ENCODE data around the gene RFC2. TPM values are rescaled to one million over a fixed set of nuclear protein-coding genes. Genes with fewer than 3 reads are reported as not detected.

The RFC2 gene
- total and polyA plus RNA-seq, 10 of the 15 experiments (the other 5 are each of a cell fraction or from before 2014, with no cell fraction given) = 25.8 to 145 (median 90.9) TPM

DNA sequence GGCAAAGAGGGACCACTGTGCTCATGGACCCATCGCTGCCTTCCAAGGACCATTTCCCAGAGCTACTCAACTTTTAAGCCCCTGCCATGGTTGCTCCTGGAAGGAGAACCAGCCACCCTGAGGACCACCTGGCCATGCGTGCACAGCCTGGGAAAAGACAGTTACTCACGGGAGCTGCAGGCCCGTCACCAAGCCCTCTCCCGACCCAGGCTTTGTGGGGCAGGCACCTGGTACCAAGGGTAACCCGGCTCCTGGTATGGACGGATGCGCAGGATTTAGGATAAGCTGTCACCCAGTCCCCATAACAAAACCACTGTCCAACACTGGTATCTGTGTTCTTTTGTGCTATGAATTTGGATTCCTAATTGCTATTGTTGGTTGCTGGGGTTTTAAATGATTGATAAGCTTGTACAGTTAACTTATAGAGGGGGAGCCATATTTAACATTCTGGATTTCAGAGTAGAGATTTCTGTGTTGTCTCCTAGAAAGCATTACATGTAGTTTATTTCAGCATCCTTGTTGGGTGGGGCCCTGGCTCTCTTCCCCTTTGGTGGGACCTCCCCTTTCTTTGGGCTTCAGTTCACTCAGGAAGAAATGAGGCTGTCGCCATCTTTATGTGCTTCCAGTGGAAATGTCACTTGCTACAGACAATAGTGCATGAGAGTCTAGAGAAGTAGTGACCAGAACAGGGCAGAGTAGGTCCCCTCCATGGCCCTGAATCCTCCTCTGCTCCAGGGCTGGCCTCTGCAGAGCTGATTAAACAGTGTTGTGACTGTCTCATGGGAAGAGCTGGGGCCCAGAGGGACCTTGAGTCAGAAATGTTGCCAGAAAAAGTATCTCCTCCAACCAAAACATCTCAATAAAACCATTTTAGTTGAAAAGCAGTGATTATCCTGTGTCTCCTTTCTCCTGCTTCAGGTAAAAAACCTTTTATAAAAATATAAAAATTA lies 25.0 kb downstream of the RFC2 start (continued):
- TF ChIP-seq, protein P1, sequence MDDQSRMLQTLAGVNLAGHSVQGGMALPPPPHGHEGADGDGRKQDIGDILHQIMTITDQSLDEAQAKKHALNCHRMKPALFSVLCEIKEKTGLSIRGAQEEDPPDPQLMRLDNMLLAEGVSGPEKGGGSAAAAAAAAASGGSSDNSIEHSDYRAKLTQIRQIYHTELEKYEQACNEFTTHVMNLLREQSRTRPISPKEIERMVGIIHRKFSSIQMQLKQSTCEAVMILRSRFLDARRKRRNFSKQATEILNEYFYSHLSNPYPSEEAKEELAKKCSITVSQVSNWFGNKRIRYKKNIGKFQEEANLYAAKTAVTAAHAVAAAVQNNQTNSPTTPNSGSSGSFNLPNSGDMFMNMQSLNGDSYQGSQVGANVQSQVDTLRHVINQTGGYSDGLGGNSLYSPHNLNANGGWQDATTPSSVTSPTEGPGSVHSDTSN (IDR thresholded peaks at IDR 0.05; ENCODE audit: insufficient replicate concordance, low read depth, low read length) = no peak
- TF ChIP-seq ZZZ3 (IDR thresholded peaks at IDR 0.05; ENCODE audit: control insufficient read depth, insufficient read length, low read depth) = no peak
- no peak for TF ChIP-seq BACH1 (IDR thresholded peaks at IDR 0.05; ENCODE audit: borderline replicate concordance)
- TF ChIP-seq HSF1 (IDR thresholded peaks at IDR 0.05; ENCODE audit: low read depth, low read length) = no peak
- TF ChIP-seq BHLHE40 (IDR thresholded peaks at IDR 0.05; ENCODE audit: borderline replicate concordance in 1 of 2, low read depth in 2 of 2, low read length in 1 of 2) = no peak
- TF ChIP-seq POLR2AphosphoS2 (IDR thresholded peaks at IDR 0.05; ENCODE audit: low read depth, low read length) = 0 out of 2 replicates have a peak, but pooled peaks have one; percentile 2
- TF ChIP-seq PAX5 (IDR thresholded peaks at IDR 0.05; ENCODE audit: borderline replicate concordance, low read depth, low read length) = no peak
- no peak for TF ChIP-seq MXI1 (IDR thresholded peaks at IDR 0.05; ENCODE audit: low read depth, low read length)
- TF ChIP-seq ZNF217 (IDR thresholded peaks at IDR 0.05) = no peak
- peak; percentile 7; the same call in 1 of the 2 replicates for TF ChIP-seq CREB1 (IDR thresholded peaks at IDR 0.05; ENCODE audit: low read depth)
- TF ChIP-seq ETV6 (conservative IDR thresholded peaks at IDR 0.05 in 1 of 2, IDR thresholded peaks at IDR 0.05 in 1 of 2; ENCODE audit: borderline replicate concordance in 1 of 2, low read depth in 1 of 2) = no peak
- TF ChIP-seq, protein P2, sequence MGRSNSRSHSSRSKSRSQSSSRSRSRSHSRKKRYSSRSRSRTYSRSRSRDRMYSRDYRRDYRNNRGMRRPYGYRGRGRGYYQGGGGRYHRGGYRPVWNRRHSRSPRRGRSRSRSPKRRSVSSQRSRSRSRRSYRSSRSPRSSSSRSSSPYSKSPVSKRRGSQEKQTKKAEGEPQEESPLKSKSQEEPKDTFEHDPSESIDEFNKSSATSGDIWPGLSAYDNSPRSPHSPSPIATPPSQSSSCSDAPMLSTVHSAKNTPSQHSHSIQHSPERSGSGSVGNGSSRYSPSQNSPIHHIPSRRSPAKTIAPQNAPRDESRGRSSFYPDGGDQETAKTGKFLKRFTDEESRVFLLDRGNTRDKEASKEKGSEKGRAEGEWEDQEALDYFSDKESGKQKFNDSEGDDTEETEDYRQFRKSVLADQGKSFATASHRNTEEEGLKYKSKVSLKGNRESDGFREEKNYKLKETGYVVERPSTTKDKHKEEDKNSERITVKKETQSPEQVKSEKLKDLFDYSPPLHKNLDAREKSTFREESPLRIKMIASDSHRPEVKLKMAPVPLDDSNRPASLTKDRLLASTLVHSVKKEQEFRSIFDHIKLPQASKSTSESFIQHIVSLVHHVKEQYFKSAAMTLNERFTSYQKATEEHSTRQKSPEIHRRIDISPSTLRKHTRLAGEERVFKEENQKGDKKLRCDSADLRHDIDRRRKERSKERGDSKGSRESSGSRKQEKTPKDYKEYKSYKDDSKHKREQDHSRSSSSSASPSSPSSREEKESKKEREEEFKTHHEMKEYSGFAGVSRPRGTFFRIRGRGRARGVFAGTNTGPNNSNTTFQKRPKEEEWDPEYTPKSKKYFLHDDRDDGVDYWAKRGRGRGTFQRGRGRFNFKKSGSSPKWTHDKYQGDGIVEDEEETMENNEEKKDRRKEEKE (IDR thresholded peaks at IDR 0.05) = no peak
- TF ChIP-seq POLR2AphosphoS5 (IDR thresholded peaks at IDR 0.05; ENCODE audit: low read length) = peak; percentile 48; the same call in 1 of the 2 replicates
- peak; percentile 64; the same call in 1 of the 2 replicates for TF ChIP-seq ZBED1 (IDR thresholded peaks at IDR 0.05; ENCODE audit: borderline replicate concordance)
- no peak for TF ChIP-seq CHD2 (IDR thresholded peaks at IDR 0.05; ENCODE audit: borderline replicate concordance, low read depth, low read length)
- TF ChIP-seq NFYA (IDR thresholded peaks at IDR 0.05; ENCODE audit: borderline replicate concordance, low read depth, low read length) = no peak
- no peak for TF ChIP-seq ATF7 (IDR thresholded peaks at IDR 0.05; ENCODE audit: low read depth)
- no peak for TF ChIP-seq RCOR1 (conservative IDR thresholded peaks at IDR 0.05; ENCODE audit: low read depth, low read length)
- TF ChIP-seq MEF2A (IDR thresholded peaks at IDR 0.05; ENCODE audit: insufficient read depth, low read depth, low read length) = no peak
- no peak for TF ChIP-seq USF1 (IDR thresholded peaks at IDR 0.05; ENCODE audit: borderline replicate concordance, extremely low read length, insufficient read depth, low read depth, low read length)
- TF ChIP-seq RUNX3 (IDR thresholded peaks at IDR 0.05; ENCODE audit: low read length) = peak; percentile 14; the same call in 1 of the 2 replicates
- TF ChIP-seq YBX1 (IDR thresholded peaks at IDR 0.05) = no peak
- no peak for TF ChIP-seq LARP7 (IDR thresholded peaks at IDR 0.05)
- peak; percentile 78 for TF ChIP-seq POLR2A (IDR thresholded peaks at IDR 0.05; ENCODE audit: low read depth, low read length)
